Nephron progenitor cell (in vitro differentiated cells): ENCODE measurements around the gene ITGAV.

ENCODE experiments used
- DNase-seq: peaks from one replicate; pipeline ENCODE4 v3.0.0; 2021
- H3K27ac Mint-ChIP-seq: 2 replicates; pipeline ENCODE4 v1.8.0; 2021; ENCODE audit warnings: mild to moderate bottlenecking, moderate library complexity, mixed read lengths
- H3K27me3 Mint-ChIP-seq: 2 replicates; pipeline ENCODE4 v1.8.0; 2021; ENCODE audit warnings: mild to moderate bottlenecking, low read depth, mixed read lengths; ENCODE audit not compliant: poor library complexity
- H3K36me3 Mint-ChIP-seq: 2 replicates; pipeline ENCODE4 v1.8.0; 2021; ENCODE audit warnings: low read depth, mixed read lengths
- H3K4me1 Mint-ChIP-seq: 2 replicates; pipeline ENCODE4 v1.8.0; 2021; ENCODE audit warnings: mixed read lengths
- H3K4me3 Mint-ChIP-seq: 2 replicates; pipeline ENCODE4 v1.8.0; 2021; ENCODE audit warnings: mild to moderate bottlenecking, moderate library complexity, mixed read lengths
- H3K9me3 Mint-ChIP-seq: 2 replicates; pipeline ENCODE4 v1.8.0; 2021; ENCODE audit warnings: mild to moderate bottlenecking, moderate library complexity, mixed read lengths
- TF ChIP-seq, protein P1 (sequence below): fragments of 200-600 bp; sonication (generic); IDR thresholded peaks from 2 replicates; pipeline ENCODE4 v1.5.0; 2021; ENCODE audit warnings: antibody characterized with exemption

The ITGAV gene

DNA sequence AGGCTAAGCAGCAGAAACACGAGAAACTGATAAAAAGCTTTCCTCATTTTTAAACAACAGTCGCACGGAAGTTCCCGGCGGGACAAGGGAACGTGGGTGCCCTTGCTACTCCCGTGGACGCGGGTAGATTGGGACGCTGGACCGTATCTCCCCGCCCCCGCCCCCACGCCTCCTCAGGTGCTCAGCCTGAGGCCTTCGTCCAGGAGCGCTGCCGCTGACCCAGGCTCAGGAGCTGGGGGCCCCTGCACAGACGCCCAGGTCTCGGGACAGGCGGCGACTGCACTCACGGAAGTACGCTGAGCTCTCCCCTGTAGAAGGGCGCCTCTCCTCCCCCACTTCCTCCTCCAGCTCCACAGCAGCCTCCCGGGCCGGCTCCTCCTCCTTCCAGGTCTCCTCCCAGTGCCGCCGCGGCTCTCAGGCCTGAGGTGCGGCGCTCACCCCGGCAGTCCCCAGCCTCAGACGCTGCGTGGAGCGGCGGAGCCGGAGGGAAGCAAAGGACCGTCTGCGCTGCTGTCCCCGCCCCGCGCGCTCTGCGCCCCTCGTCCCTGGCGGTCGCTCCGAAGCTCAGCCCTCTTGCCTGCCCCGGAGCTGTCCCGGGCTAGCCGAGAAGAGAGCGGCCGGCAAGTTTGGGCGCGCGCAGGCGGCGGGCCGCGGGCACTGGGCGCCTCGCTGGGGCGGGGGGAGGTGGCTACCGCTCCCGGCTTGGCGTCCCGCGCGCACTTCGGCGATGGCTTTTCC lies at the start of gene ITGAV:
TSS of gene ITGAV (plus strand) at position 445 of the 738 bp plus-strand sequence. CDS start at position 728, 283 bp downstream.
- Mint-ChIP-seq H3K27me3 (no peaks in the 10 kb centered on the region), H3K9me3 (no peaks in the 10 kb centered on the region), H3K36me3 (no peaks in the 10 kb centered on the region), H3K4me3 (peak within 1 kb of the TSS; percentile 91), H3K4me1 (peaks cover 49% of the 10 kb centered on the region), H3K27ac (peak within 1 kb of the TSS; percentile 92)
- DNase-seq, result peak; percentile 89
- TF ChIP-seq, protein P1, sequence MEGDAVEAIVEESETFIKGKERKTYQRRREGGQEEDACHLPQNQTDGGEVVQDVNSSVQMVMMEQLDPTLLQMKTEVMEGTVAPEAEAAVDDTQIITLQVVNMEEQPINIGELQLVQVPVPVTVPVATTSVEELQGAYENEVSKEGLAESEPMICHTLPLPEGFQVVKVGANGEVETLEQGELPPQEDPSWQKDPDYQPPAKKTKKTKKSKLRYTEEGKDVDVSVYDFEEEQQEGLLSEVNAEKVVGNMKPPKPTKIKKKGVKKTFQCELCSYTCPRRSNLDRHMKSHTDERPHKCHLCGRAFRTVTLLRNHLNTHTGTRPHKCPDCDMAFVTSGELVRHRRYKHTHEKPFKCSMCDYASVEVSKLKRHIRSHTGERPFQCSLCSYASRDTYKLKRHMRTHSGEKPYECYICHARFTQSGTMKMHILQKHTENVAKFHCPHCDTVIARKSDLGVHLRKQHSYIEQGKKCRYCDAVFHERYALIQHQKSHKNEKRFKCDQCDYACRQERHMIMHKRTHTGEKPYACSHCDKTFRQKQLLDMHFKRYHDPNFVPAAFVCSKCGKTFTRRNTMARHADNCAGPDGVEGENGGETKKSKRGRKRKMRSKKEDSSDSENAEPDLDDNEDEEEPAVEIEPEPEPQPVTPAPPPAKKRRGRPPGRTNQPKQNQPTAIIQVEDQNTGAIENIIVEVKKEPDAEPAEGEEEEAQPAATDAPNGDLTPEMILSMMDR, result no peak

DNA sequence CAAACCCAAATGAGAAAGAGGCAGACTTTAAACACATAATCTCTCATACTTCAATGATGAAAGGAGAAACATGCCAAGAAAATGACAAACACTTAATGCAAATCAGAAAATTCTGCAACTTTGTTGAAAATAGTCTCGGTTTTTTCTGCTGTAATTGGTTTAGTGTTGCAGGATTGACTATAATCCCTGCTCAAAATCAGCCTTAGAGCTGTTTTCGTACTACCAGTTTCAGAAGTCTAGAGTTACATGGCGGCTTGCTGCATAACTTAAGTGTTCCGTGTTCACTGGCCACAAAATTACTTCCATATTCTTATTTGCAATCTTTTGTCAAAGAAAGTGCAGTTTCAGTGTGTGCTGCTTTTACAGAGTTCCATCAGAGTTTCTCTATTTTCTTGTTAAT lies 48.9 kb upstream of the ITGAV start:
- Mint-ChIP-seq H3K4me3 (no peak overlapping the region), H3K36me3 (no peaks in the 10 kb centered on the region), H3K27me3 (no peaks in the 10 kb centered on the region), H3K4me1 (peaks cover 9% of the 10 kb centered on the region), H3K27ac (no peak overlapping the region), H3K9me3 (no peaks in the 10 kb centered on the region)
- no peak for DNase-seq
- TF ChIP-seq, protein P1, result no peak

DNA sequence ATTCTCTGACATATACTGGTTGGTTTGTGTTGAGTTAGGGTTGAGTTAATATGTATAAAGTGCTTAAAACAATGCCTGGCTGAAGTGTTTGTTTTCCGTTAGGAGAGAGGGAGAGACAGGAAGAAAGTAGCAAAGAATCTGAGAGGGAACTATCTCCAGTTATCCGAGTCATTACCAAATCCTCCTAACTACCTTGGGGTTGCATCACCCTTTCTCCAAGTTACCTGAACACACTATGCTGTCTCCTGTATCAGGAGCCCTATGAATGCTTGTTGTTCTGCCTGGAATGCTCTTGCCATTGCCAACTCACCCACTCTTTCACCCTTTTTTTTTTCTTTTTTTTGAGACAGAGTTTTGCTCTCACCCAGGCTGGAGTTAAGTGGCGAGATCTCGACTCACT lies 47.9 kb upstream of the ITGAV start:
- Mint-ChIP-seq H3K4me3 (no peak overlapping the region), H3K27ac (no peak overlapping the region), H3K4me1 (peaks cover 9% of the 10 kb centered on the region), H3K9me3 (no peaks in the 10 kb centered on the region), H3K36me3 (no peaks in the 10 kb centered on the region), H3K27me3 (no peaks in the 10 kb centered on the region)
- TF ChIP-seq, protein P1, result no peak
- DNase-seq, result no peak

DNA sequence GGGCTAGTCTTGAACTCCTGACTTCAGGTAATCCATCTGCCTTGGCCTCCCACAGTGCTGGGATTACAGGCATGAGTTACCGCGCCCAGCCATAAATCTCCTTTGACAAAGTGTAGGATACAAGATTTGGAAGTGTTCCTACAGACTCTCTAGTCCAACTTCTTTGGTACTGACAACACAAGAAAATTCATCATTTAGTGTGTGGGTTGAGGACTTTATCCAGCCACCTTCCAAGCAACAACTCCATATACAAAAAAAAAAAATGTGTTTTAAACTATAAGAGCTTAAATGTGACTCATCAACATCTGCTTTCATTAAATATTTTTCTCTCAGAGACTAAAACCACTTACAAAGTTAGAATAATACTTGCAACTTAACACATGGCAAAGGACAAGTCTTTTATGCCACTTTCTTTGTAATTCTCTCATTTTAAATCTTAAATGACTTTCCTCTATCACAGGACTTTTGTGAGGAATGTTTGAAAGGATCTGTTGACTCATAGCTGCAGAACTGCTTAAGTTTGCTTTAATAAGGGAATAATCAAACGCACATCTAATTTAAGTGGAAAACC lies 46.2 kb upstream of the ITGAV start:
- H3K4me3 Mint-ChIP-seq, result no peak overlapping the region
- TF ChIP-seq, protein P1, result no peak
- DNase-seq, result no peak
- H3K4me1 Mint-ChIP-seq, result peaks cover 9% of the 10 kb centered on the region
- H3K27me3 Mint-ChIP-seq, result no peaks in the 10 kb centered on the region
- peak overlapping the region; percentile 83 for H3K27ac Mint-ChIP-seq
- no peaks in the 10 kb centered on the region for H3K9me3 Mint-ChIP-seq
- H3K36me3 Mint-ChIP-seq, result no peaks in the 10 kb centered on the region

DNA sequence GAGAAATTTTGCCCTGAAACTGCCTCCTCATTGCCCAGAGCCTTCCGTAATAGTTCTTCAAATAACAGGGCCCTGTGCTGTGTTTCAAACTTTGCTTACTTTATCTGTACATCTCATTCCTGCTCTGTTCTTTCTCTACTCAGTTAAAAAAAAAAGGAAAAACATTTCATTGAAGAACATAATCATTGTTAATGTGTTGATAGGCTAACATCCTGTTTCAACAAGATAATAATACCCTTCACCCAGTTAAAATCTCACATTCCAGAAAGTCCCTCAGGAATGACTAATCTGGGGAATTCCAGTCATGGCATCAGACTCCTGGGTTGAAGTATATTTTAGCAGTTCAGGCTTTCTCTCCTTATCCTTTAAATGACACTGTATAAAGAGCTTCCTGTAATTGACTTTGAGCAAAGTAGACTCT lies 45.6 kb upstream of the ITGAV start:
- DNase-seq, result no peak

More for the DNA sequence above, 45.6 kb upstream of the ITGAV start:
- peak overlapping the region; percentile 83 for H3K27ac Mint-ChIP-seq
- TF ChIP-seq, protein P1, result no peak
- no peaks in the 10 kb centered on the region for H3K27me3 Mint-ChIP-seq
- no peaks in the 10 kb centered on the region for H3K9me3 Mint-ChIP-seq
- no peak overlapping the region for H3K4me3 Mint-ChIP-seq
- no peaks in the 10 kb centered on the region for H3K36me3 Mint-ChIP-seq
- H3K4me1 Mint-ChIP-seq, result peaks cover 9% of the 10 kb centered on the region
